Natural killer cell (primary cell): ENCODE results near the gene SULT1A2. TPM values are rescaled to one million over a fixed set of nuclear protein-coding genes. Genes with fewer than 3 reads are reported as not detected.

ENCODE experiments used
- ATAC-seq, 3 donors: fragments of 150-1000 bp in 2 of 3; fragments of 200-7000 bp in 1 of 3; cut with Tn5 transposase; 1 replicate in 1 of 3; 2 replicates in 2 of 3; pipeline ENCODE4 v1.10.0; 2021; ENCODE audit warnings: mild to moderate bottlenecking in 2 of 3, moderate library complexity in 2 of 3
- DNase-seq, 2 donors: peaks; one replicate each; pipeline versions ENCODE4 v3.0.0 to v3.0.0-alpha.2; 2013 to 2021; ENCODE audit warnings: mixed read lengths in 1 of 2
- H3K27ac ChIP-seq: one replicate; pipeline ENCODE4 v1.5.1; 2013; ENCODE audit warnings: mild to moderate bottlenecking, low read length
- H3K27me3 ChIP-seq: one replicate; pipeline ENCODE4 v1.6.1; 2013; ENCODE audit warnings: low read length; ENCODE audit not compliant: control insufficient read depth, insufficient read depth
- H3K36me3 ChIP-seq: one replicate; pipeline ENCODE4 v1.6.1; 2013; ENCODE audit warnings: low read length; ENCODE audit not compliant: control insufficient read depth, insufficient read depth
- H3K4me1 ChIP-seq: one replicate; pipeline ENCODE4 v1.6.1; 2013; ENCODE audit warnings: low read length; ENCODE audit not compliant: control insufficient read depth, insufficient read depth
- H3K4me3 ChIP-seq: one replicate; pipeline ENCODE4 v1.5.1; 2013; ENCODE audit warnings: low read length
- H3K9me3 ChIP-seq: one replicate; pipeline ENCODE4 v1.6.1; 2013; ENCODE audit warnings: low read length; ENCODE audit not compliant: control insufficient read depth, insufficient read depth
- H3K27ac Mint-ChIP-seq, 2 donors: one replicate each; pipeline ENCODE4 v1.8.0; 2022; ENCODE audit warnings: mild to moderate bottlenecking in 2 of 2, mixed read lengths in 2 of 2, moderate library complexity in 1 of 2
- H3K27me3 Mint-ChIP-seq, 2 donors: one replicate each; pipeline ENCODE4 v1.8.0; 2022; ENCODE audit warnings: low read depth in 2 of 2, mixed read lengths in 2 of 2
- H3K36me3 Mint-ChIP-seq: one replicate; pipeline ENCODE4 v1.8.0; 2022; ENCODE audit warnings: mixed read lengths
- H3K4me1 Mint-ChIP-seq, 2 donors: one replicate each; pipeline ENCODE4 v1.8.0; 2022; ENCODE audit warnings: mixed read lengths in 2 of 2
- H3K4me3 Mint-ChIP-seq: one replicate; pipeline ENCODE4 v1.8.0; 2022; ENCODE audit warnings: mild to moderate bottlenecking, moderate library complexity, mixed read lengths
- H3K9me3 Mint-ChIP-seq, 2 donors: one replicate each; pipeline ENCODE4 v1.8.0; 2022; ENCODE audit warnings: mixed read lengths in 2 of 2
- WGBS: methylation state at CpG from one replicate; pipeline ENCODE4 v1.1.7; 2013; ENCODE audit warnings: missing lambda C conversion rate; ENCODE audit not compliant: insufficient coverage; 5-methylcytosine and 5-hydroxymethylcytosine counted together
- intact Hi-C: fragments of 100-400 bp; cut with micrococcal nuclease; formaldehyde crosslinking; loops from one replicate; pipeline ENCODE4 v1.14.2; 2022
- total RNA-seq, 4 donors: library from RNA; stranded (reverse); fragments of 120-200 nt in 1 of 4; gene quantifications; one replicate each; pipeline versions ENCODE4 v1.2.3 to v1.2.4, GENCODE V29; 2013 to 2022
- TF ChIP-seq, protein P1 (sequence below): fragments of 200-600 bp; IDR thresholded peaks from one replicate; pipeline ENCODE4 v1.8.0; 2022; ENCODE audit warnings: antibody characterized with exemption

The SULT1A2 gene
- total RNA-seq, 3 donors from 2014 or later (not counting 1 experiment from before 2014, with no cell fraction given) = 0.40 TPM; not detected in 2

DNA sequence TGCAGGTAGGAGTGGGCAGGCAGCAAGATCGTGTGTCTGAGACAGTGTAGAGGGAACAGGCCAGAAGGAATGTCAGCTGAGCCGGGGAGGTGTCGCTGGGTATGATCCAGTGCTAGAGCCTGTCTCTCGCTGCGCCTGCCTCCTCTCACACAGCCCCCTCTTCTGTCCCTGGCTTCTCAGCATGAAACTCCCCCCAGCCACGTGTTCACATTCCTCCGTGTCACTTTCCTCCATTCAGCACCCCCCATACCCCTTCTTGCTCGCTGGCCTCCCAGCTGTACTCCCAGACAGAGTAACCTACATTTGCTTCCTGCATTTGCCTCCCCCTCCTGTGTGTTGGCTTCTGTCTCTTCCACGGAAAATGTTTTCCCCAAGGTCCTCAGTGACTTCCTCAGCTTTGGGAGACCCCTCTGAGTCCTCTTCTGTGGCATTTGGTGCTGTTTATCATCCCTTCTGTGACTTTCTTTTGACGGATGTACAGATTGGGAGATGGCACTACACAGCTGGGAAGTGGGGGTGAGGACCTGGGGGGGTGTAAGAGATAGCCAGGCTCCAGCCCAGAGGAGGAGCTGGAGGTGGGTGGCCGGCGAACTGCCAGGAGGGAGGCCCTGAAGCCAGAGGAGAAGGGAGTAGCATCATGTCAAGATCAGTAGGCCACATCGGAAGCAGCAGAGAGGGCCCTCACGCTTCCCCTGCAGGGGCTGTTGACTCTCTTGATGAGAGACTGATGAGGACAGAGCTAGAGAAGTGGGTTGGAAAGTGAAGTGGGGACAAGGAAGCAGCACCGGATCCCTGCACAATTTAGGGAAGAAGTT, 23.9 kb downstream of the SULT1A2 start:
- Mint-ChIP-seq H3K36me3 (no peaks in the 10 kb centered on the region), H3K27ac (peak overlapping the region; percentile 14 to 44), H3K9me3 (no peaks in the 10 kb centered on the region), H3K4me1 (peaks cover 41 to 42% of the 10 kb centered on the region in 2 donors), H3K4me3 (no peak overlapping the region), H3K27me3 (no peaks in the 10 kb centered on the region)
- ATAC-seq (no peak), DNase-seq (no peak)
- Histone ChIP-seq H3K27me3 (no peaks in the 10 kb centered on the region), H3K9me3 (no peaks in the 10 kb centered on the region), H3K4me1 (peaks cover 15% of the 10 kb centered on the region), H3K36me3 (no peaks in the 10 kb centered on the region), H3K27ac (no peak overlapping the region), H3K4me3 (no peak overlapping the region)
- intact Hi-C loops = no loop called here
- TF ChIP-seq, protein P1, sequence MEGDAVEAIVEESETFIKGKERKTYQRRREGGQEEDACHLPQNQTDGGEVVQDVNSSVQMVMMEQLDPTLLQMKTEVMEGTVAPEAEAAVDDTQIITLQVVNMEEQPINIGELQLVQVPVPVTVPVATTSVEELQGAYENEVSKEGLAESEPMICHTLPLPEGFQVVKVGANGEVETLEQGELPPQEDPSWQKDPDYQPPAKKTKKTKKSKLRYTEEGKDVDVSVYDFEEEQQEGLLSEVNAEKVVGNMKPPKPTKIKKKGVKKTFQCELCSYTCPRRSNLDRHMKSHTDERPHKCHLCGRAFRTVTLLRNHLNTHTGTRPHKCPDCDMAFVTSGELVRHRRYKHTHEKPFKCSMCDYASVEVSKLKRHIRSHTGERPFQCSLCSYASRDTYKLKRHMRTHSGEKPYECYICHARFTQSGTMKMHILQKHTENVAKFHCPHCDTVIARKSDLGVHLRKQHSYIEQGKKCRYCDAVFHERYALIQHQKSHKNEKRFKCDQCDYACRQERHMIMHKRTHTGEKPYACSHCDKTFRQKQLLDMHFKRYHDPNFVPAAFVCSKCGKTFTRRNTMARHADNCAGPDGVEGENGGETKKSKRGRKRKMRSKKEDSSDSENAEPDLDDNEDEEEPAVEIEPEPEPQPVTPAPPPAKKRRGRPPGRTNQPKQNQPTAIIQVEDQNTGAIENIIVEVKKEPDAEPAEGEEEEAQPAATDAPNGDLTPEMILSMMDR = no peak
- 79% methylated on average over 15 of the region's 15 CpGs for WGBS

DNA sequence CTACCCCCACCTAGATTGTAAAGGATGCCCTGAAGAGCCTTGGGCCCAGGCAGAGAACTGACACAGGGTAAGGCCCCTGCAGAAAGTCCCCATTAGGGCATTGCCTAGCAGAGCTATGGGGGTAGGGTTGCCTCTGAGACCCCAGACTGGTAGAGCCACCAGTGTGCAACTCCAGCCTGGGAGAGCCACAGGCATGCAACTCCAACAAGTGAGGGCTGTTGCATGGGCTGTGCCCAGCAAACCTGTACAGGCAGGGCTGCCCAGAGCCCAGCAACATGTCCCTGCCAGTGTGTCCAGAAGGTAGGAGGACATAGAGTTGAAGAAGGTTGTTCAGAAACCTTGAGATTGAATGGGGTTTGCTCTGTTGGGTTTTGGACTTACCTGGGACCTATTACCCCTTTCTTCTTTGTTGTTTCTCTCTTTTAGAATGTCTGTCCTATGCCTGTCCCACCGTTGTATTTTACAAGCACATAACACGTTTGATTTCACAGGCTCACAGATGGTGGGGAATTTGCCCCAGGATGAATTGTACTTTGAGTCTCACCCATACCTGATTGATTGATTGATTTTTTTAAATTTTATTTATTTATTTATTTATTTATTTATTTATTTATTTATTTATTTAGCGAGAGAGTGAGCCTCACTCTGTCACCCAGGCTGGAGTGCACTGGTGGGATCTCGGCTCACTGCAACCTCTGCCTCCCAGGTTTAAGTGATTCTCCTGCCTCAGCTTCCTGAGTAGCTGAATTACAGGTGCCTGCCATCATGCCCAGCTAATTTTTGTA, 26.7 kb downstream of the SULT1A2 start:
- intact Hi-C loops = no loop called here
- DNase-seq (no peak), ATAC-seq (no peak)
- TF ChIP-seq, protein P1 = no peak
- no peak overlapping the region for H3K4me3 ChIP-seq
- H3K36me3 ChIP-seq = no peaks in the 10 kb centered on the region
- peaks cover 3 to 6% of the 10 kb centered on the region in 2 donors for H3K9me3 Mint-ChIP-seq
- no peak overlapping the region for H3K27ac Mint-ChIP-seq
- peaks cover 13% of the 10 kb centered on the region for H3K9me3 ChIP-seq
- no peaks in the 10 kb centered on the region for H3K27me3 Mint-ChIP-seq
- H3K4me1 ChIP-seq = peaks cover 15% of the 10 kb centered on the region
- no peaks in the 10 kb centered on the region for H3K36me3 Mint-ChIP-seq
- 100% methylated on average over 4 of the region's 4 CpGs for WGBS
- no peak overlapping the region for H3K27ac ChIP-seq
- peaks cover 42 to 56% of the 10 kb centered on the region in 2 donors for H3K4me1 Mint-ChIP-seq
- H3K4me3 Mint-ChIP-seq = no peak overlapping the region
- H3K27me3 ChIP-seq = no peaks in the 10 kb centered on the region

DNA sequence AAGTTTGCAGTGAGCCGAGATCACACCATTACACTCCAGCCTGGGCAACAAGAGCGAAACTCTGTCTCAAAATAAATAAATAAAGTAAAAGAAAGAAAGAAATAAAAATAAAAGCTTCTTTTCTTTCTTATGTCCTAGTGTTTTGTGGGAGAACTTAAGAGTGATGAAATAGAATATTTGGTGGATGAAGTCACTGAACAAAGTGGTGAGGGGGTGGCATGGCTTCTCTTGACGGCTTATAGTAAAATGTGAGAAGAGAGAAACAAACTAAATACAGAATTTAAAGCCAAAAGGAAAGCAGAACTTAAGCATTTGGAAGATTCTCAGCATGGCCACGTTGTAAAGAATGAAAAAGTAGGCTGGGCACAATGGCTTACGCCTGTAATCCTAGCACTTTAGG, 27.8 kb downstream of the SULT1A2 start:
- H3K27me3 Mint-ChIP-seq = no peaks in the 10 kb centered on the region
- no peak overlapping the region for H3K4me3 Mint-ChIP-seq
- no peak overlapping the region for H3K27ac ChIP-seq
- H3K27ac Mint-ChIP-seq = no peak overlapping the region
- intact Hi-C loops = no loop called here
- H3K9me3 Mint-ChIP-seq = peaks cover 3 to 6% of the 10 kb centered on the region in 2 donors
- DNase-seq = no peak
- no peak for ATAC-seq
- peaks cover 13% of the 10 kb centered on the region for H3K9me3 ChIP-seq
- H3K4me3 ChIP-seq = no peak overlapping the region
- H3K36me3 ChIP-seq = no peaks in the 10 kb centered on the region
- peaks cover 10% of the 10 kb centered on the region for H3K4me1 ChIP-seq
- H3K4me1 Mint-ChIP-seq = peaks cover 31 to 51% of the 10 kb centered on the region in 2 donors
- no peaks in the 10 kb centered on the region for H3K27me3 ChIP-seq
- H3K36me3 Mint-ChIP-seq = no peaks in the 10 kb centered on the region
- TF ChIP-seq, protein P1 = no peak
- WGBS = 97% methylated on average over 3 of the region's 5 CpGs
